Astrocyte (in vitro differentiated cells and primary cell): ENCODE measurements around the gene THBS4.

Experiments used
- EZH2 ChIP-seq: IDR thresholded peaks from 2 replicates; pipeline ENCODE4 v1.6.1; 2012; ENCODE audit warnings: mild to moderate bottlenecking, low read length, inconsistent platforms; ENCODE audit not compliant: insufficient read depth
- TF ChIP-seq, protein P1 (sequence below): IDR thresholded peaks from 2 replicates; pipeline ENCODE4 v1.5.1; 2011; ENCODE audit warnings: low read depth, mild to moderate bottlenecking, inconsistent platforms, low read length, moderate library complexity; ENCODE audit not compliant: insufficient read depth

DNA sequence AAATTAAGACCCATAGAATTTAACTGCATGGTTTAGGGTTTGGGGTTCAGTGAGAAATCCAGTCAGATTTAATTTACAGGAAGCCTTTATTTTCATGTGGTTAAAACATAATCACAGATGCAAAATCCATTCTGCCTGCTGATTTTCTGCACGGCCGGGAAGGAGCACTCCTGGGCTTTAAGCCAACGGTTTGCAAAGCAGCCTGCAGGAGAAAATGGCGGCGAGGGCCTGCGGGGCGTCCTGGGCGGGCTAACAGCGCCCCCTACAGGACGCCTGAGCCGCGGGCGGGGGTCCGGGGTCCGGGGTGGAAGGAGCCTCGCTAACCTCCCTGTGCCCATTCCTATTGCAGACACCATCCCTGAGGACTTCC, 47.6 kb downstream of the THBS4 start:
- TF ChIP-seq, protein P1, sequence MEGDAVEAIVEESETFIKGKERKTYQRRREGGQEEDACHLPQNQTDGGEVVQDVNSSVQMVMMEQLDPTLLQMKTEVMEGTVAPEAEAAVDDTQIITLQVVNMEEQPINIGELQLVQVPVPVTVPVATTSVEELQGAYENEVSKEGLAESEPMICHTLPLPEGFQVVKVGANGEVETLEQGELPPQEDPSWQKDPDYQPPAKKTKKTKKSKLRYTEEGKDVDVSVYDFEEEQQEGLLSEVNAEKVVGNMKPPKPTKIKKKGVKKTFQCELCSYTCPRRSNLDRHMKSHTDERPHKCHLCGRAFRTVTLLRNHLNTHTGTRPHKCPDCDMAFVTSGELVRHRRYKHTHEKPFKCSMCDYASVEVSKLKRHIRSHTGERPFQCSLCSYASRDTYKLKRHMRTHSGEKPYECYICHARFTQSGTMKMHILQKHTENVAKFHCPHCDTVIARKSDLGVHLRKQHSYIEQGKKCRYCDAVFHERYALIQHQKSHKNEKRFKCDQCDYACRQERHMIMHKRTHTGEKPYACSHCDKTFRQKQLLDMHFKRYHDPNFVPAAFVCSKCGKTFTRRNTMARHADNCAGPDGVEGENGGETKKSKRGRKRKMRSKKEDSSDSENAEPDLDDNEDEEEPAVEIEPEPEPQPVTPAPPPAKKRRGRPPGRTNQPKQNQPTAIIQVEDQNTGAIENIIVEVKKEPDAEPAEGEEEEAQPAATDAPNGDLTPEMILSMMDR: peak; percentile 28
- TF ChIP-seq EZH2: no peak
